Activated CD4-positive, alpha-beta T cell treated with anti-CD3 and anti-CD28 coated beads, Interleukin-2, amount 50 U/mL, for 4 hours (primary cell): ENCODE measurements around the gene MRPL1.
"Not testable (repeated sequence)": the region's sequence is repeated elsewhere in the genome, so short reads cannot be mapped to it uniquely, and the experiment has no call there.

Source experiments
- DNase-seq, 2 experiments: peaks; one replicate each; pipeline ENCODE4 v3.0.0-alpha.2; 2020

MRPL1 gene

DNA sequence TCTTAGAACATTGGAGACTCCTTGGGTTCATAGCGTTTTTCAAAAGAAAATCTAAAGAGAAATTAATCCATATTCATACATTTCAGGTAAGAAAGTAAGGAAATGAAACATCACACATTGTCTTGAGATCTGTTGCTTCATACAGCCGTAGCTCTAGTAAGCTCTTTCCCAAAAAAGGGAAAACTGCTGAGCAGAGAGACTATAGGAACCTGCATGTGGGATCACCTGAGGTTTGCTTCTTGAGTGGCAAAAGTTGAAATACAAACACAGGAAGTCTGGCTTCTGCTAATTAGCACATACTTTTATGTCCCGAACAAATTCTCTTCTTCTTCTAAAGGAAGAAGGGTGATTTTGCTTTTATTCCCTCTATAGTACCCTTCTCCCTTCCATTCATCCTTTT, 57.7 kb downstream of the MRPL1 start:
- no peak for DNase-seq

DNA sequence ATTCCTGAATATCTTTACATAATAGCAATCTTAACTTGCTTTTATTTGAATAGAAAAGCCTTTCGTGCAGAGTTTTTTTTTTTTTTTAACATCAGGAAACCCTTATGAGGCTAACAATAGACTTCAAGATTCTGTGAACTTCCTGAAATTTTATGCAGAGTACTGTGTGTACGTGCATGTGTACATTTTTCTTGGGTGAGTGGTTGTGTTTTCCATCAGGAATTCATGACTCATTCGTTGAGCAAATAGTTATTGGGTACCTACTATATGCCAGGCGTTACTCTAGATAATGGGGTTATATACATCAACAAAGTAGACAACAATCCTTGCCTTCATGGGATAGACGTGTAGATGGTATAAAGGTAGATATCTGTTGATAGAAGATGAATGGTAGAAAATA, 59.1 kb downstream of the MRPL1 start:
- DNase-seq, result no peak

DNA sequence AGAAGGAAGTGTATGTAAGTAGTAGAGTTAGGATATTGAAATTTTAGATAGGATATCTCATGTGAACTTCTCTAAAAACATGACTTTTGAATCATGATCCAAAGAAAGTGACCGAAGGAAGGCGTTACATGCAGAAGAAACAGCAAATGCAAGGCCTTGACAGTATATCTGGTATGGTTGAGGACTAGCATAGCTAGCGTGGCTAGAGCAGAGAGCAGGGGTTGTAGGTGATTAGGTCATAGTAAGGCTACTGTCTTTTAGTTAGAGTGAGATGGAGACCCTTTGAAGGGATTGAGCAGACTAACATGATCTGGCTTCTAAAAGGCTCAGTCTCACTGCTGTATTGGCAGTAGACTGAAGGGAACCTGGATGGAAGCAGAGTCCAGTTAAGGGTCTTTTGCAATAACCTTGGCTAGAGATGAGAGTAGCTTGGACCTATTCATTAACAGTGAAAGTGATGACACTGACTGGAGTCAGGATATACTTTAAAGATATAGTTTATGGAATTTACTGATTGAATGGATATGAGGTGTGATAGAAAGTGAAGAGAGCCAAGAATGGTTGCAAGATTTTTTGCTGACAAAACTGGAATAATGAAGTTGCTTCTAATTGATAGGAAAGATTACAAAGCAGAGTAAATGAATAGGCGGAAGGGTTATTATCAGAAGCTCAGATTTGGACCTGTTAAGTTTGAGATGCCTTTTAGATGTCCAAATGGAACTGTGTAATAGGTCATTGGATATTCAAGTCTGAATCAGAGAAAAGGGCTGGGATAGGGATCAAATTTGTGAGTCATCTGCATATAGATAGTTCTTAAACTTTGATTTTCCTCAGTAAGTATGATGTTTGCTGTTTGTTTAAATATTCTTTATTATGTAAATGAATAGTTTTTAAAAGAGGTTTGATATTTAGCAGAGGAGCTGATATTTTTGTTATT, 59.8 kb downstream of the MRPL1 start:
- no peak for DNase-seq

DNA sequence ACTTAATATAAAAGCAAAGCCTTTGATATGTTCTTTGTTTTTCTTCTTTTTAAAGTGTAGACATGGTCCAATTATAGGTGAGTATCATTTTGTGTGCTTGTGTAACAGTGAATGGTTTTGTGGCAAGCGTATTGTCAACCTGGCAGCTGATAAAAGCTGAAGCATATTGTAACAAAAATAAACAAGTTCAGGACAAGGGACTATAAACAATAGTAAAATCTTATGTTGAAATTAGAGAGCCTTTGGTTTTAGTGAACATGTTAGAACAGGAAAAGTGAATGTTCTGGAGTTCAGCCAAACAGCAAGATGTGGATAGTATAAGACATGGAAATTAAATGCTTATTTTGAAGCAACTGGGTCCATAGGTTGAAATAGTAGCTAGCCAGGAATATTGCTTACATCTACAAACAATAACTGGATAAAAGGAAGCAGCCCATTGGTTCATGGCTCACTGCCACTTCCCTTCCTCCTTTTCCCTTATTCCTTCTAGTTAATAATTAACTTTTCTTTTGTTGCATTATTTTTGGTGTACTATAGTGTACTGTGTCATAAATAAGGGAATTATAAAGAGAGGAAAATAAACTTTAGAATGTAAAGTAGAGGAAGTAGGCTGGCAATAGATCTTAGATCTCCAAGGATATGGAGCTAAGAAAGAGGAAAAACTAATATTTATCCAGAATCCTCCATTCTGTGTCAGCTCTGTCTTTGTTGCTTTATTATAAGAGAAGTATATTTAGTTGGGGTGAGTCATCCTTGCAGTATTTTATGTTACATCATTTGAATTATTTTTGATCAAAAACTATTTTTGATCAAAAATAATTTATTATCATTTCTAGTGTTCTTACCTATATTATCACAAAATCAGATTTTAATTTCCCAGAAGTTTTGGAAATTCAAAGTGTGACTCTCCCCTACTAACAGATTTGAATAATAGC, 65.6 kb downstream of the MRPL1 start:
- no peak for DNase-seq

DNA sequence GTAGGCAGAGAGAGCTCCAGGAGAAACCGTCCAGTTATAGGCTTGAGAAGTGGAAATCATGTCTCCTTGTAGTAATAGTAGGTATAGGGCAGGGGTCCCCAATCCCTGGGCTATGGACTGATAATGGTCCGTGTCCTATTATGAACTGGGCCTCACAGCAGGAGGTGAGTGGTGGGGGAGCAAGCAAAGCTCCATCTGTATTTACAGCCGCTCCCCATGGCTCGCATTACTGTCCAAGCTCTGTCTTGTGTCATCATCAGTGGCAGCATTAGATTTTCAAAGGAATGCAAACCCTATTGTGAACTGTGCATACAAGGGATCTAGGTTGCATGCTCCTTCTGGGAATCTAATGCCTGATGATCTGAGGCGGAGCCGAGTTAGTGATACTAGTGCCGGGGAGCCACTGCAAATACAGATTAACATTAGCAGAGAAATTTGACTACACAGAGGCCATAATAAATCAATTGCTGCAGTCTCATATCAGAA, 67.6 kb downstream of the MRPL1 start:
- DNase-seq, result no peak

DNA sequence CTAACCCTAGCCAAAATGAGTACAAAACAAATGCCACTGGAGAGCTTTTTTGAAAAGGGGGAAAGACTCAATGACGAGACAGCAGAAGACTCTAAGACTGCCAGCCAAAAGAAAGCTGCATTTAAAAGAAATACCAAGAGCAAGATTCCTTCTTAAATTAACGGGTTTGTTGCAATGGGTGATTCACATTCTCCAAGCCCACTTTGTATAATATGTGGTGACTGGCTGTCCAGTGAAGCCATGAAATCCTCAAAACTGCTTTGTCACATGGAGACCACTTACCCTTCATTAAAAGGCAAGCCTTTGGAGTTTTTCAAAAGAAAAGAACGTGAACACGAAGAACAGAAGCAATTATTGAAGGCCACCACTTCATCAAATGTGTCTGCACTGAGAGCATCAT, 68.2 kb downstream of the MRPL1 start:
- DNase-seq, result no peak

DNA sequence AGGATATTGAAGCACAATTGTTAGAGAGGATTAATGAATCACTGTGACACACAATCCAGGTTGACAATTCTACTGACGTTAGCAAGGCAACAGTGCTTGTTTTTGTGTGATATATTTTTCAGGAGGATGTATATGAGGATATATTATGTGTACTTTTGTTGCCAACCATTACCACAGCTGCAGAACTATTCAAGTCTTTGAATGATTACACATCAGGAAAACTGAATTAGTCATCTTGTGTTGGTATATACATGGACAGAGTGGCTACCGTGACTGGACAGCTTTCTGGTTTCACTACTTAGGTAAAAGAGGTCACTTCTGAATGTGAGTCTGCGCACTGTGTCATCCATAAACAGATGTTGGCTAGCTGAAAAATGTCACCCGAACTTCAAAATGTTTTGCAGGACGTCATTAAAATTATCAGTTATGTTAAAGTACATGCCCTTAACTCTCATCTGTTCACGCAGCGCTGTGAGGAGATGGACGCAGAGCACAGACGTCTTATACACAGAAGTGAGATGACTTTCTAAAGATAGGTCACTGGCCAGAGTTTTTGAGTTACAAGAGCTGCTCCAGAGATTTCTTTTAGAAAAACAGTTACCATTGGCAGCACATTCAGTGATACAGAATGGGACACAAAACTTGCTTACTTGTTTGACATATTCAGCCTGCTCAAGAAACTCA, 69.0 kb downstream of the MRPL1 start:
- DNase-seq, result no peak

DNA sequence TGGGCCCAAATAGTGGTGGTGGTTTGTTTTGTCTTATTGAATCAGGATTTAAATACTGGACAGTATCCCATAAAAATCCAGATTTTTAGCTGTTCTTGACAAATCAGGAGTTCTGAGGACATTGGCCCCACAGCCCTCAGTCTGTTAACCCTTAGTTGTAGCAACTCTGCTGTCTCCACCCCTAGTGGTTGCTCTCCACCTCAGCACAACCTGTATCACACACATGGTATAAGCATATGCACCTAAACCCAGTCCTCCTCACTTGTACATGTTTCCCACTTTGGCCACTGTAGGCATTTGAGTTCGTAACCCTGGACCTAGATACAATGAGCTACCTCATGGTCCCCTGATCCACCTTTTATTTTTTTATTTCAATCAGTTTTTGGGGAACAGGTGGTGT, 75.9 kb downstream of the MRPL1 start:
- DNase-seq, result no peak

DNA sequence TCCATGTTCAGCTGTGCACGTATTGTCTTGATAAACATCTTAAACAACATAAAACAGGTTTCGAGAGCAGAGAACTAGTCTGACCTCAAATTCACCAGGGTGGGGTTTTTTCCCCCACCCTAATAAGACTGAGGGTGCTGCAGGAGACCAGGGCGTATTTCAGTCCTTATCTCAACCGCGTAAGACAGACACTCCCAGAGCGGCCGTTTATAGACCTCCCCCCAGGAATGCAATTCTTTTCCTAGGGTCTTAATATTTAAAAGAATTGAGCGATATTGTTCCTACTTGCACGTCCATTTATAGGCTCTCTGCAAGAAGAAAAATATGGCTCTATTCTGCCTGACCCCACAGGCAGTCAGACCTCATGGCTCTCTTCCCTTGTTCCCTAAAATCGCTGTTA, 83.3 kb downstream of the MRPL1 start:
- not testable (repeated sequence) for DNase-seq

DNA sequence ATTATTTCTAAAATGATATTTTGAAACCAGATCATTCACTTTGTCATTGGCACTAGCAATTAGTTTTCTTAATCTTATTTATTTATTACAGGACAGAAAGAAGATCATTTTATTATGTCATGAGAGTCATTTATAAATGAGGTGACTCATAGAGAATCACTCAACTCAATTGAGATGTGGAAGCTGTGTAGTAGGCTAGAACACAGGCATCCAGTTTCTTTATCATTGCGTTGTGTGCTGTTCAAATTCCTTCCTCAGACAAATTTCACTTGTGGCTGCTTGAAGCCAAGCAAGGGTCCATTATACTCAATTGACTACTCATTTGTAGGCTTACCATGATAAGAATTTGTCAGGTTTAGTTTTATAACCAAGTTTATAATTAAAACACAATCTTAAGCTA, 87.6 kb downstream of the MRPL1 start:
- no peak for DNase-seq

DNA sequence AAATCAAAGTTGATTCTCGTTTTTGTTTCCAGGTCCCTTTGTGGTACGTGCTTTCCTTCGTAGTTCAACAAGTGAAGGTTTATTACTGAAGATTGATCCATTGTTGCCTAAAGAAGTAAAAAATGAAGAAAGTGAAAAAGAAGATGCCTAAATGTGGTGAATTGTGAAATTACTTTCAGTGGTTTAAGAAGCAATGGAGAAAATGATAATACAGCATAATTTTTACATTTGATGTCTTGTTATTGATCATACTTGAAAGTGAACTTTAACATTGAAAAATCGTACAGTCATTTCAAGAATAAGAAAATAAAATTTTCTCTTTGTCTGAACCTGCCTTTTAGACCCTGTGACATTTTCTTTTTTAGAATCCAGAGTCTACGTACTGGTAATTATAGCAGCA, 89.8 kb downstream of the MRPL1 start:
- DNase-seq, result no peak

DNA sequence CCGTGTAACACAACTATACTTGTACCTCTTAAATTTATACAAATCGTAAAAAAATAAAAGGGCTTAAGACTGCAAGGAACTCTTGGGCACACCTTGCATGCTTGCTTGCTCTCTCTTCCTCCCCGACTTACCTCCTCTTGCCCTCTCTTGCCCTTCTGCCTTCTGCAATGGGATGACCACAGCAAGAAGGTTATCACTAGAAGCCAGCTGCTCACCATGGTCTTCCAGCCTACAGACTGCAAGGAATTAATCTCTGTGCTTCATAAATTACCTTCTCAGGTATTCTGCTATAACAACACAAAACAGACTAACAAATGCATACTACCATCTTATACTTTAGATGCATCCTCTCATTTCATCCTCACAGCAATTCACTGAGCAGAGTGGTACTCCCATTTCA, 92.1 kb downstream of the MRPL1 start:
- no peak for DNase-seq

DNA sequence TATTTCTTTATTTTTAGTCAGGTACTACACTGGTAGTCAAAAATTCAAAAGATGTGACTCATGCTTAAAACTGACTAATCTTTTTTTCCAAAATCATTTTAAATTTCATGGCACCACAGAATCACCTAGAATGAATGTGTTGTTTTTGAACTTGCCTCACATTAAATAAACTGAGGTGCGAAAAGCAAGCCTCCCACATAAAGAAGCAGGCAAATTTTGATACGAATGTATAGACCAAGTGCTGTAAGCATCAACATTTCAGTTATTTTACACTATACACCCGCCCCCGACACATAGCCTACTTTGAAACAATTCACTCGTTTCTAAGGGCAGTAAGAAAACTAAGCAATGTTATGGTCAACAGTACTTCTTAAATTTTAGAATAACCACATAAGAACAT, 94.3 kb downstream of the MRPL1 start:
- no peak for DNase-seq

DNA sequence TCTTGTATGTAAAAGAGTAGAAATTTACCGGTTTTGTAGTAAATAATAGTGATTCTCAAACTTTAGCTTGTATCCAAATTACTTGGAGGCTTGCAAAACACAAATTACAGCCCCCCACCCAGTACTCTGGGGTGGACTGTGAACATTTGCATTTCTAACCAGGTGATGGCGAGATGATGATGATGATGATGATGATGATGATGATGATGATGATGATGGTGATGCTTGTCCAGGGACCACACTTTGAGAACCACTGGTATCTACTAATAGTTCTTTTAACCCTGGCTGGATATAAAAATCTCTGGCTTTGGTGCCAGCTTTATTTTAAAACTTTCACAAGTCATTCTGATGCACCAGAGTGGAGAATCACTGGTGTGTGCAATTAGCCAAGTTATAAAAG, 96.3 kb downstream of the MRPL1 start:
- DNase-seq, result no peak

DNA sequence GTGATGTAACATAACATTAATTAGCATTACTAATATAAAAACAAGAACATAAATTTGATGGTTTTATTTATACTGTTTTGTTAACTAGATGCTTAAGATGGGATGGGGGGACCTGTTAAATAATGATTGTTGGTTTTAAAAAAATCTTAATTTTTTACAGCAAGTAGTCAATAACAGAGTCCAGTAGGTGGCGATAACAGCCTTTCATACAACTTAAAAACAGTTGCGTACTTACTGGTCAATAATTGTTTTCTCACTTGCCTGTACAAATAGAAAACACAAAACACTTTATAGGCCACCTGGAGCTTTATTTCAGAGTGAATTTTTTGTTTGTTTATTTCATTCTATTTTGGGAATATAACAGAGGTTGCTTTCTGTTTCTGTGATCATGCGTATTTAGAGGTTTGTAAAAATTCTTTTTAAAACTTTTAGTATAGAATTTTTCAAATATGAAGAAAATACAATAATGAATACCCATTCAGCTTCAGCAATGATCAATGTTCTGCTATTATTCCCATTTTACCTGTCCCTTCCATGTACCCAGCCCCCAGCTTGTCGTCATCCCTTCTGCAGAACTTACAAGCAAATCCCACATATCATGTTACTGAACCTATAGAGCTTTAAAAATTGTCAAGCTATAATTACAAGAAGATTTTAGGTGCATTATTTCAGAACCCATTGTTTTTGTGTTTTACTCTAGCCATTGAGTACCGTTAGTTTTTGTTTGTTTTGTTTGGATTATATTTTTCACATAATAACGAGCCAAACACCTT, 97.1 kb downstream of the MRPL1 start:
- no peak for DNase-seq

DNA sequence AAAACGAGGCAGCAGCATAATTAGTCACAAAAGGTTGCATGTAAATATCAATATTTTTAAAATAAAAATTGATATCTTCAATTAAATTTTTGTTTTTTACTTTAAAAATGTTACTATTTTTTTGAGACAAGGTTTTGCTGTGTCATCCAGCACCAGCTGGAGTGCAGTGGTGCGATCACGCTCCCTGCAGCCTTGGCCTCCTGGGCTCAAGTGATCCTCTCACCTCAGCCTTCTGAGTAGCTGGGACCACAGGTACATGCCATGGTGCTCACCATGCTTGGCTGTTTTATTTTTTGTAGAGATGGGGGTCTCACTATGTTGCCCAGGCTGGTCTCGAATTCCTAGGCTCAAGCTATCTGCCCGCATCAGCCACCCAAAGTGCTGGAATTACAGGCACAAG, 97.7 kb downstream of the MRPL1 start:
- no peak for DNase-seq

DNA sequence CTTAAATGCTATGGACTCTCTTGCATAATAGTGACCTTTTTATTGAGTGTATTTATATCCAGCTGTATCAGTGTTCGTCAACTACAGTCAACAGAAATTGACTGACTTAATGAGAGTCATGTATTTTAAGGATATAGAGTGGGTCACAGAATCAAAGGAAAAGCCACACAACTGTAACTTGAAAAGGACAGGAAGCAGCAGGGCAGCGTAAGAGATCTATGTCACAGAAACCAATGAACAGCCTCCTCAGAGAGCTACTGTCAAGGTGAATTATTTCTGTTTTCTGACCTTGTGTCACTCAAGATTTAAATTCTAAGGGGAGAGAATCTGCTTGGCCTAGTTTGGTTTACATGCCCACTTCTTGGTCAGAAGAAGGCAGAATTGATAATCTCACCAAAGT, 100.4 kb downstream of the MRPL1 start:
- DNase-seq, result no peak

DNA sequence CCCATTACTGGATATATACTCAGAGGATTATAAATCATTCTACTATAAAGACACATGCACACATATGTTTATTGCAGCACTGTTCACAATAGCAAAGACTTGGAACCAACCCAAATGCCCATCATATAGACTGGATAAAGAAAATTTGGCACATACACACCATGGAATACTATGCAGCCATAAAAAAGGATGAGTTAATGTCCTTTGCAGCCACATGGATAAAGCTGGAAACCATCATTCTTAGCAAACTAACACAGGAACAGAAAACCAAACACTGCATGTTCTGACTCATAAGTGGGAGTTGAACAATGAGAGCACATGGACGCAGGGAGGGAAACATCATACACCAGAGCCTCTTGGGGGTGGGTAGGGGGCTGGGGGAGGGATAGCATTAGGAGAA, 111.0 kb downstream of the MRPL1 start:
- DNase-seq, result not testable (repeated sequence)

DNA sequence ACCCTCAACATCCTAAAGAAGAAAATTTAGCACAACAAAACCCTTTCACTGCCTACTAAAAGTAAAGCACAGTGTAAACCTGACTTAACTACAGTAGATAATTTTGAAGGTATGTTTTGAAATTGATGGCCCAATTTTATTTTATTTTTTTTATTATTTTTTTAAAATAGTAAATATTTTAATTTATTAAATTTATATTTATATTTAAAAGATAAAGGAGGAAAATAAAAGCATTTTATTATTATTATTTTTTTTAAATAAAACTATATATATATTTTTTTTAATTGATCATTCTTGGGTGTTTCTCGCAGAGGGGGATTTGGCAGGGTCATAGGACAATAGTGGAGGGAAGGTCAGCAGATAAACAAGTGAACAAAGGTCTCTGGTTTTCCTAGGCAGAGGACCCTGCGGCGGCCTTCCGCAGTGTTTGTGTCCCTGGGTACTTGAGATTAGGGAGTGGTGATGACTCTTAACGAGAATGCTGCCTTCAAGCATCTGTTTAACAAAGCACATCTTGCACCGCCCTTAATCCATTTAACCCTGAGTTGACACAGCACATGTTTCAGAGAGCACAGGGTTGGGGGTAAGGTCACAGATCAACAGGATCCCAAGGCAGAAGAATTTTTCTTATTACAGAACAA, 120.4 kb downstream of the MRPL1 start:
- DNase-seq, result not testable (repeated sequence)

DNA sequence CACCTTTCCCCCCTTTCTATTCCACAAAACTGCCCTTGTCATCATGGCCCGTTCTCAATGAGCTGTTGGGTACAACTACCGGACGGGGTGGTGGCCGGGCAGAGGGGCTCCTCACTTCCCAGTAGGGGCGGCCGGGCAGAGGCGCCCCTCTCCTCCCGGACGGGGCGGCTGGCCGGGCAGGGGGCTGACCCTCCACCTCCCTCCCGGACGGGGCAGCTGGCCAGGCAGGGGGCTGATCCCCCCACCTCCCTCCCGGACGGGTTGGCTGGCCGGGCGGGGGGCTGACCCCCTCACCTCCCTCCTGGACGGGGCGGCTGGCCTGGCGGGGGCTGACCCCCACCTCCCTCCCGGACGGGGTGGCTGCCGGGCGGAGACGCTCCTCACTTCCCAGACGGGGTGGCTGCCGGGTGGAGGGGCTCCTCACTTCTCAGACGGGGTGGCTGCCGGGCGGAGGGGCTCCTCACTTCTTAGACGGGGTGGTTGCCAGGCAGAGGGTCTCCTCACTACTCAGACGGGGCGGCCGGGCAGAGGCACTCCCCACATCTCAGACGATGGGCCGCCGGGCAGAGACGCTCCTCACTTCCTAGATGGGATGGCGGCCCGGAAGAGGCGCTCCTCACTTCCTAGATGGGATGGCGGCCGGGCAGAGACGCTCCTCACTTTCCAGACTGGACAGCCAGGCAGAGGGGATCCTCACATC, 121.1 kb downstream of the MRPL1 start:
- not testable (repeated sequence) for DNase-seq

DNA sequence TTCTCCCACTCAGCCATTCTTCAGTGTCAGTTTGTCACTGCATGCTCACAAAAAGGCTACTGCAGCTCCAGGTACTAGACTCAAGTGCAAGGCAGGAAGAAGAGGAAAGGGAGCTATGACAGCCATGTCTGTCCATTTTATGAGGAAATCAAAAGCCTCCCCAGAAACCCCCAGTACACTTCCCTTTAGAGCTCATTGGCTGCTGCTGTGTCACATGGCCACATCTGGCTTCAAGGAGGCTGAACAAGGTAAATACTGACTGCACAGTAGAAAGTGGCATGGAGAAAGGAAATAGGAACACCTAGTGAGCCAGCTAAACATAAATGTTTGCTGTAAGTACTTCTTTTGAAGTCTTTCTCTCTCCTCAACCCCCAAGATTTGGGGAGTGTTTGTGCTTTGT, 127.3 kb downstream of the MRPL1 start:
- no peak for DNase-seq
